RWPE1 (cell line): ENCODE measurements around the gene SRSF4.
"Not testable (repeated sequence)": the region's sequence is repeated elsewhere in the genome, so short reads cannot be mapped to it uniquely, and the experiment has no call there.

ENCODE experiments used
- CTCF ChIA-PET: fragments of 350-600 bp; sonication (Branson Sonifier 250); formaldehyde crosslinking; extraction: SDS; loops from one replicate; lab custom pipeline; 2021; lab: Yijun Ruan, JAX
- POLR2A ChIA-PET: fragments of 400-600 bp; formaldehyde crosslinking; extraction: SDS; loops from one replicate; lab custom pipeline; 2020; ENCODE audit warnings: antibody characterized with exemption; ENCODE audit not compliant: low non-redundant PET; lab: Yijun Ruan, JAX
- DNase-seq: peaks from one replicate; pipeline ENCODE4 v3.0.0; 2012; ENCODE audit warnings: low spot score
- H3K27ac ChIP-seq: fragments of 450-650 bp; 2 replicates; pipeline ENCODE4 v1.5.1; 2017
- CTCF ChIP-seq: fragments of 450-650 bp; conservative IDR thresholded peaks from 2 replicates; pipeline ENCODE4 v1.5.1; 2017; ENCODE audit warnings: low read depth, mild to moderate bottlenecking

Gene SRSF4

GRCh38 chr1:29133861-29134694, 47.6 kb downstream of the SRSF4 start:
- H3K27ac ChIP-seq = no peak overlapping the region
- no peak for TF ChIP-seq CTCF
- ChIA-PET CTCF (interaction anchor here (0.6 to 1.1 kb wide), 2 partner anchors 12 to 618 kb away, joined by 4 to 6 read pairs; no protein-coding TSS in a partner anchor), POLR2A (no interaction called here)
- DNase-seq = no peak

GRCh38 chr1:29131056-29131455, 50.6 kb downstream of the SRSF4 start:
- POLR2A ChIA-PET, H3K27ac ChIP-seq, CTCF ChIA-PET, DNase-seq: not testable (repeated sequence)

GRCh38 chr1:29129916-29130315, 51.8 kb downstream of the SRSF4 start:
- no peak for DNase-seq
- no peak overlapping the region for H3K27ac ChIP-seq
- no peak for TF ChIP-seq CTCF
- POLR2A ChIA-PET = no interaction called here
- CTCF ChIA-PET = interaction anchor here (0.5 to 1.1 kb wide), 2 partner anchors 68 to 248 kb away, joined by 3 read pairs; no protein-coding TSS in a partner anchor

GRCh38 chr1:29128739-29129138, 53.0 kb downstream of the SRSF4 start:
- no peak for TF ChIP-seq CTCF
- H3K27ac ChIP-seq = no peak overlapping the region
- ChIA-PET CTCF (no interaction called here), POLR2A (interaction anchor here (0.5 to 0.6 kb wide), 2 partner anchors 10 to 120 kb away, joined by 5 read pairs; no protein-coding TSS in a partner anchor)
- DNase-seq = no peak

GRCh38 chr1:29126198-29126597, 55.5 kb downstream of the SRSF4 start:
- peak overlapping the region; percentile 11; the same call in 1 of the 2 replicates for H3K27ac ChIP-seq
- ChIA-PET POLR2A (no interaction called here), CTCF (no interaction called here)
- TF ChIP-seq CTCF = no peak
- DNase-seq = no peak

GRCh38 chr1:29125788-29126187, 55.9 kb downstream of the SRSF4 start:
- ChIA-PET POLR2A (no interaction called here), CTCF (no interaction called here)
- no peak for TF ChIP-seq CTCF
- no peak for DNase-seq
- peak overlapping the region; percentile 11; the same call in 1 of the 2 replicates for H3K27ac ChIP-seq

GRCh38 chr1:29125237-29125641, 56.5 kb downstream of the SRSF4 start:
- H3K27ac ChIP-seq = peak overlapping the region; percentile 11; the same call in 1 of the 2 replicates

More at GRCh38 chr1:29125237-29125641, 56.5 kb downstream of the SRSF4 start:
- TF ChIP-seq CTCF = no peak
- POLR2A ChIA-PET = no interaction called here
- CTCF ChIA-PET = interaction anchor here (0.7 to 1.6 kb wide), 2 partner anchors 9 to 18 kb away, joined by 3 read pairs; no protein-coding TSS in a partner anchor
- no peak for DNase-seq
